Right hindlimb (tissue), 1 donor: ENCODE measurements around the gene KCNIP4.
"Not testable (repeated sequence)": the region's sequence is repeated elsewhere in the genome, so short reads cannot be mapped to it uniquely, and the experiment has no call there.

Experiments
- DNase-seq: peaks from one replicate; pipeline ENCODE4 v3.0.0-alpha.2; 2018

The KCNIP4 gene

DNA sequence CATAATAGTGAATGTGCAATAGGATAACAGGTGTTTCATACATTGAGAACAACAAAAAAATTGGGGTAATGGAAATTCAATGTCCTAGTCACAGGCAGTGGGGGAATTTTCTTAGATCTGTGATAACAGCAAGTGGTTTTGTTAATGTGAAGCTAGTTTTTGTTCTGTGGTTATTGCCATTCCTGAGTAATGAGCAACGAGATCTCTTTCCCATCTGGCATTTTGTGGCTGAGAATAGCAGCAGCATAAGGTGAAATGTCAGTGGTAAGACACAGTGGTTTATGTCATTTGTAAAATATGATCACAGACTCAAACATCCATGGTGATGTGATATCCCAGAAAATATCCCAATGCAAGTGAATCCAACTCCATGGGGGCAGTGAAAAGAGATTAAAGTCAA, 497.5 kb downstream of the KCNIP4 start:
- DNase-seq: no peak

DNA sequence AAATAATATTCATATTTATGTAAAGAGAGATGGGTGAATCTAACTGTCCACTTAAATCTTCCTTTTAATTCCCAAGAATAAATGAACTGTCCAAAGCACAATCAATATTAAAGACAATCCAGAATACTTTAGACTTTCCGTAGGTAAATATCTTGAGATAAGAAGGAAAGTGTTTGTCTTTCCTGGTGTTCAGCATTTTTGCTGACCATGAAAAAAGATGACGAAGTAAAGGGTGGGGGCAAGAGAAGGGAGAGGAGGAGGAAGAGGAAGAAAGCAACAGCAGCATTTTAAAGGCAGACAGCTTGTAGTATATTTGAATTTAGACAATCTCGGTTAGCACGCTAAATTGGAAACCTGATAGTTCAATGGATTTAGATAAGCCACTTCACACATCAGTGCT, 498.2 kb downstream of the KCNIP4 start:
- no peak for DNase-seq

DNA sequence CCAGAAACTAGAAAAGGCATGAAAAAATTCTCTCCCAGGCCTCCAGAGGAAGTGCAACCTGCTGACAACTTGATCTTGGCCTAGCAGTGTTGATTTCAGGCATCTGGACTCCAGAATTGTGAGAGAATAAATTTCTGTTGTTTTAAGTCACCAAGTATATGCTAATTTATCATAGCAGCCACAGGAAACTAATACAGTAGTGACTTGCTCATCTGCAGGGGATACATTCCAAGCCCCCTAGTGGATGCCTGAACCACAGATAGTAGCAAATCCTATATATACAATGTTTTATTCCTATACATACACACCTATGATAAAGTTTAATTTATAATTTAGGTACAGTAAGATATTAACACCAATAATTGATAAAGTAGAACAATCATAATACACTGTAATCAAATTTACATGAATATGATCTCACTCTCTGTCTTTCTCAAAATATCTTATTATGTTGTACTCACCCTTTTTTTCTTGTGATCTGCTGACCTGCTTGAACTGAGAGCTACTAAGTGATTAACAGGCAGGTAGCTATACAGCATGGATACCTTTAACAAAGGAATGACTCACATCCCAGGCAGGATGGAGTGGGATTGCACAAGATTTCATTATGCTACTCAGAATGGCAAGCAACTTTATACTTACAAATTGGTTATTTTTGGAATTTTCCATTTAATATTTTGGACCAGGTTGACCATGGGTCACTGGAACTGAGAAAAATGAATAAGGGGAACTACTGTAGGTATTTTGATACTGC, 501.1 kb downstream of the KCNIP4 start:
- DNase-seq: no peak

DNA sequence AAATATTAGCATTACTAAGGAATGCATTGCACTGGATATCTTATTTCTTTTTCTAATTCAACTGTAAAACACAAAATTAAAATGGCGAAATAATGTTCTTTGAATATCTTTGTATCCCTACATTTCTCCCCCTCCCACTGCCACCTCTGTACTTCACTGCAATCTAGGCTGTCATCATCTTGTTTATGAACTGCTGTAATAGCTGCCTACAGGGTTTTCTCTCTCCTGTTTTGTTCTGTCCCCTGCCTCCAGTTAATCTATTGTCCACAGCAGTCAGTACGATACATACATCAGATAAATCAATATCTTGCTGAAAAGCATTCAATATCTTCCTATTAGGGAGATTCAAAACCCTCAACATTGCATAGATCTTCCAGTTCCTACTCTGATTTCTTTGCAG, 528.4 kb downstream of the KCNIP4 start:
- DNase-seq: no peak

DNA sequence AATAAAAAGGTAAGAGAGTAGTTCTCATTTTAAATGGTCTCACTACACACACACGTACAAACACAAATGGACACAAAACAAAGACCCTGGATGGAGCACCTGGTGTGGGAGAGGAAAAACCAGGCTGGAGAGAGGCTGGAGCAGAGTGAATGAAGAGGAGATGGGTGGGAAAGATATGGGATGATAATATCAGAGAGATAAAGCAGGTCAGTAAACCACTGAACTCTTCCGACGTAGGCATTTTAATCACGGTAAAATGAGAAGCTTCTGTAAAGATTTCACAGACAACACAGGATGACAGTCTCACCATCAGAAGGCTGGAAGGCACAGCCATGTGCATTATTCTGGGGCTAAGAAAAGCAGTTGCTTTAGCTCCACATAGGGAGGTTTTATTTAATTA, 532.8 kb downstream of the KCNIP4 start:
- DNase-seq: no peak

DNA sequence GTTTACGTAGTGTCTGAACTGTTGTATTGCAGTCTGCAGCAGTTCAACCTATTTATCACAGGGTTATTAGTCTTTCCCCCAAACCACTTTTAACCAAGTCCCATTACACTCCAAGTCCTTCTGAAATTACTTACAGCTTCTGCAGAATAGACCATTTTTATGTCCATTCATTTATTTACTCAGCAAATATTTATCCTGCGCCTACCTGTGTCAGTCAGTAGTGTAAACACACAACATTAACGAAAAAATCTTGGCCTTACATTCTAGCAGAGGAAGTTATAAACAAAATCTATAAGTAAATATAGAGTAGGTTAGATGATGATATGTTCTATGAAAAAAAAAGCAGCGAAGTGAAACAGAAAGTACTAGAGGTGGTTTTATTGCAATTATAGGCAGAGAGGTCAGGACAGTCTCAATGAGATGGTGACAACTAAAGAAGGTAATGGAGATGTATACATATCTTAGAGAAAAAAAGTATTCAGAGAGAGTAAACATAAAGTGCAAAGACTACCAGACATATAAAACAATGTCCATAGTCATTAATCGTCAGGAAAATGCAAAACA, 534.7 kb downstream of the KCNIP4 start:
- DNase-seq: no peak

DNA sequence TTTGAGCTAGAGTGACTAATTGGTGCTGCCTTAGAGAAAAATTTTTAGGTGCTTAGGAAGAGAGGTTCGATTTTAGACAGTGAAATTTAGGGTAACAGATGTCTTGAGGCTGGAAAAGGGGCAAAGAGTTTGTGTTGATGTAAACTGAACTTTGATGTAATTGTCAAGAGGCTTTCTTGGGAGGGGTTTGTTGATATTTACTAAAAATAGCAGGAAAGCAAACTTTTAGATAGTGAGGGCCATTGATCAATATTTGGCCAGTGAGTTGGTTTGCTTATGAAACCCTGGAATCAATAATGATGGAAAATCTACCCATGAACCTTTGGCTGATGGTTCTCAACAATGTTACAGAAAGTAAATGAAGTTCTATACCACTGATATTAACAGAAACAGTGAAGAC, 537.5 kb downstream of the KCNIP4 start:
- no peak for DNase-seq

DNA sequence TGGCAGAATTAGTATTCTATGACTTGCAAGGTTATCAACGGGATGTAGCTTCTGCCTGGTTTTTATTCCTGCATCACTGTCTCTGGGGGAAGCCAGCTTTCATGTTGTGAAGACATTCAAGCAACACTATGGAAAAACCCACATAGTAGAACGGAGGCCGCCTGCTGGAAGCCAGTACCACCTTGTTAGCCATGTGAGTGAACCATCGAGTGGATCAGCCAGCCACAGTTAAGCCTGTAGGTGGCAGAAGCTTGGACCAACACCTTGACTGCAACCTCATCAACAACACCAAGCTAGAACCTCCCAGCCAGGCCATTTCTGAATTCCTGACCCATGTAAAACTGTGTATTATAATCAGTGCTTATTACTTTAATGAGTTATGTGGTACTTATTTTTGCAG, 538.2 kb downstream of the KCNIP4 start:
- DNase-seq: no peak

DNA sequence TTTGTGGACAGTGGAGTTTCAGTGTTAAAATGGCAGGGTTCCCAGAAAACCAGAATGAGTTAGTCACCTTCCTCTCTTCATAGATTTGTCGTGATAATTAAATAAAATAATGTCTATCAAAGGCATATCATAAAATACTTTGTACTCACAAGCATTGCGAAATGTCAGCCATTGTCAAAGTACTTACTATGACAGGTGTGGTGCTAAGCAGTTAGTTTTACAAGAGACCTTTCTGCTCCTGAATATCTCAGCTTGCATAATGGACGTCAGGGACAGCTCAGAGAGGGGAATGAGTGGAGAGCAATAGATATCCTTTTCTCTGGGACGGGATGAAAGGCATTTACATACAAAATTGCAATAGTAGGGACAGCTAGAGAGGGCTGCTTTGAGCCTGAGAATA, 560.9 kb downstream of the KCNIP4 start:
- DNase-seq: no peak

DNA sequence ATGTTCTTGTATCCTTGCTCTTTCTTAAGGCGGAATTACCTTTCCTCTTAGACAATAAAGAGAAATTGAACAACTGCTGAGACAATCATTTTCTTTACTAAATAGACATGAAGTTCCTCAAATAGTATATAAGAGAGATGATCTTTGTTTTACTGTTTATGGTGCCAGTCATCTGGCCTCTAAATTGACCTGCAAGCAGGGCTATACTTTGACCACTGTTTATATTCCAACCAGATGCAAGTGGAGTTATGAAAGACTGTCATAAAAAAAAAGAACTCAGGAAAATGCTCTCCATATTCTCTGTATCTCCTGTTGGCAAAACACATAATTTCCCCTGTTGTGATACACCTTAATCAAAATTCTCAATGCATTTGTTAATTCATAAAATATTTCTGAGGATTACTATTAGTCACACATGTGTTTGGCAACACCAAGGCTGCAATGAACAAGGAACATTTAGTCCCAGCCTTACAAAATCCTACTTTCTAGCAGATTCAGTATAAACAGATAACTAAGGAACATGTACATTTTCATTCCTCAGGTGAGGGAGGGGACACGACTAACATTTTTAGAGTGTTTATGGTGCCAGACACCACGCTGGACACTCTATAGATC, 562.3 kb downstream of the KCNIP4 start:
- no peak for DNase-seq

DNA sequence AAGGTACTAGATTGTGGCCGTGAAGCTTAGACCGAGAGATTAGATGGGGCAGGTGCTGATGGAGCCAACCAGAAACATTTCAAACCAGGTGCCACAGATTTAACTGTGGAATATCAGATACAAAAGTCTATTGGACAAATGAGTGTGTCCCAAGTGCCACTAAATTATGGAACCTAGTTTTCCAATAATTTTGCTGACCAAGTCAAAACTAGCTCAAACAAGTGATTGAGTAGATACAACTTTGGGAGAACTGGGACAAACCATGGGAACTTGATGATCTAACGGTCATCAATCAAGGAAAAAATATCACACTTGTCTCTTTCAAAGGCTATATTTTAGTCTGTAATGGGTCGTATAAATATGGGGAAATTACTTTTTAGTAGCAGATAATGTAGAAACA, 562.9 kb downstream of the KCNIP4 start:
- DNase-seq: no peak

DNA sequence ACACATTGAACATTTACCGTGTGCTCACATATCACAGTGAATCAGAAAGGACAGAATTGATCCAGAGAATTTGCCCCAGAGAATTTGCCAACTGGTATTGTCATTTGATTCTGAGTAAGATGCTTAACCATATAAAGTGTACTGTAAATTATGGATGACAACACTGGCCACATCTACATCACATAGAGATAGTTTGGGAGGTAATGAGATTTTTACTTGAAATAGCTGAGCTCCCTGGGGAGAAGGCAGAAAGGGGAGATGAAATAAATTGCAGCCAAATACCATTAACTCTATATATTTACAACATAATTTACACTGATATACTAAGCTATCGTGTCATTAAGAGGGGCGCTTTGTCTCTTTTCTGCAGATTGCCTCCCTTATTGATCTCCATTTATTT, 564.0 kb downstream of the KCNIP4 start:
- DNase-seq: no peak

DNA sequence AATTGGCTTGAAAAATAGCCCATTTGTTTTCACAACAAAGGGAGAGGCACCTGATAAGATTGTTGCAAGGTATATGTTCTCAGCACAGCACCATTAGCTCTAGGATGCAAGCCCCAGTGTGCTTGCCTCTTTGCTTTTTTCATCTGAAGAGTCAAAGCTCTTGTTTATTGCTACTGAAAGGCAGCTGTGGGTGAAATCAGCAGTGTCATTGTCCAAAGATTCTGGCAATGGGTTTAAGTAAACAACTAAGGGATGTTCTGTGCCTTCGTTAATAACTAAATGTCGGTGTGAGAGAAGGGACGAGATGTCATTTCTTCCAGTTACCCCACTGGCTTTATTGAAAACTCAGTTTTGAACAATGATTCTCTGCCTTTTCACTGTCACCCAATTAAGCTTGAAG, 567.7 kb downstream of the KCNIP4 start:
- DNase-seq: no peak

DNA sequence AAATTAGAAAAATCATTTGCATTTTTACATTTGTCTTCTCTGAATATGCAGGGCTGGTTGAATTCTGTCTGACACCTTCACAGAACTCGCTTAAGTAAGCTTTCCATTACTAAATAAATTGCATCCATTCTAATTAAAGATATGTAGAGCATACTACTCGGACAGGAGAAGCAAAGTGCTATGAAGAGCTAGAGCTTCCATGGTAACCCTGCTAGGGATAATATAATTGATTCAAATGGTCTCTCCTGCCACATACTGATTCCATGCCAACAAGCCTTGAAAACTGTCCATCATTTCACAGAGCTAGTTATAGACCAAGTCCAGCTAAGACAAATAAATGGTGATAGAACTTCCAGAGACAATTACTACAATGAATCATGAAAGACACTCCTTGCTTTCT, 571.5 kb downstream of the KCNIP4 start:
- no peak for DNase-seq

DNA sequence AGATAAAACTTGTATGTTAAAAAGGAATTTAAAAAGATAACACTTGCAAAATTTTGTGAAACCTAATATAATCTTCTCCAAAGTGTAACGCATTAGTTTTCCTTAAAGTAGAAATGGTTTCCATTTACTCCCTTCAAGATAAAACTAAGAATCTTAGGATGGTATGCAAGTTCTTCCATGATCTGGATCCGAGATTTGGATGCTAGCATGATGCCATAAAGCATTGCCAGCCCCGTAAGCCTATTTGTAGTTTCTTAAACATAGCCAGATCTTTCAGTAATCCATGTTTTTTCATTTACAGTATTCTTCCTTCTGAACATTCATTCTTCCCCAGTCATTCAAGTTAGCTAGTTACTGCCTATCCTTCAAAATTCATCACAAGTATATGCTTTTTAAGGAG, 572.4 kb downstream of the KCNIP4 start:
- no peak for DNase-seq

DNA sequence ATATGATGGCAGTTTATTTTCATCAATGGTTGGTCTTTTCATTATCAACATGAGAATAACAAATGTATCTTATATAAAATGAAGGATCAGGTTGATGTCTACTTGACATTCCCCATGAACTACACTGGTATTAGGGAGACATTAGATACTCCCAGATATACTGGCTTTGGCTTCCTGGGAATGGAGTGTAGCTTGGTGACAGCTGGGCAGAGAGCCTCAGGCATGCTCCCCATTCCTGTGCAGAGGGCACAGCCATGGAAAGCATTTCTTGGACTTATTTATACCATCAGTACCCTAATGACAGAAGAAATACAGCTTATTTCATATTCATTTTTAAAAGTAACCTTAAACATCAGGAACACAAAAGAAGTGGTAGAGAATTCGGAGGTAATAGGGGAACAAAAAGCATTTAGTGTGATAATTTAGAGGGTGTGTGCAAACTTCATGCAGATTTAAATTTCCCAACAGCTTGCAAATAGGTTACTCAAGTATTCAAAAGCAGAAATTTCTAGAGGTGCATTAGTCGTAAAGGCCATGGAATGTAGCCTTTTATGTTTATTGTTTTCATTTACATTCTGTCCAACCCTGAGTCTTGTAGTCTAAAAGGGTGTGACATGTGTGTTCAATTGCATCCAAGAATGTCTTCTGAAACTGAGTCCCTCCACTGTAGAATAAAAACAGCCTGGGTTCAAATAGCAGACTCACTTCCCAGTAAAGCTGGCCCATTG, 573.8 kb downstream of the KCNIP4 start:
- no peak for DNase-seq

DNA sequence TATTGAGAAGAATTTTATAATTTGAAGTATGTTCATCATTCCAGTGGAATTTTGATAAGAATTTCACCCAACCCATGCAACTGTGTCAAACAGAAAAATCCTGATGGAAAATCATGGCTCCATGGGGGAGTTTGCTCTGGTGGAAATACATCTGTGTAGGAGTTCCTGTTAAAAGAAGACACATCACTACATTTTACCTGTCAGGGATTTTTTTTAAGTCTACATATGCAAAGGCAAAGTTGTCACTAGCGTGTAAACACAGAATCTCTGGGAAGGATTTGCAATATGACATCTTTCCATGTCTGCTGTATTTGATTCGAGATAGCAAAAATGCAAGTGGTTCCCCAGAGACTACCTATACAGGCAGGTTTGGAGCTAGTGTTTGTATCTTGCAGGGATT, 581.0 kb downstream of the KCNIP4 start:
- DNase-seq: no peak

DNA sequence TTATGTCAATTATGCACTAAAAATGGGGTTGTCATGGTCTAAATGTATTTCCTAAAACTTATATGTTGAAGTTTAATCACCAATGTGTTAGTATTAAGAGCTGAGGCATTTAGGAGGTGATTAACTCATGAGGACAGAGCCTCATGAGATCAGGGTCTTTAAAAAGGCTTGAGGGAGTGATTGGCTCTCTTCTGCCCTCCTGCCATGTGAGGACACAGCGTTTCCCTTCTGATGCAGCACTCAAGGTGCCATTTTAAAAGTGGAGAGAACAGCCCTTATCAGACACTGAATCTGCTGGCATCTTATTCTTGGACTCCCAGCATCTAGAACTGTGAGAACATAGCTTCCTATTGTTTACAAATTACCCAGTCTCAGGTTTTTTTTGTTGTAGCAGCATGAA, 581.7 kb downstream of the KCNIP4 start:
- DNase-seq: no peak

DNA sequence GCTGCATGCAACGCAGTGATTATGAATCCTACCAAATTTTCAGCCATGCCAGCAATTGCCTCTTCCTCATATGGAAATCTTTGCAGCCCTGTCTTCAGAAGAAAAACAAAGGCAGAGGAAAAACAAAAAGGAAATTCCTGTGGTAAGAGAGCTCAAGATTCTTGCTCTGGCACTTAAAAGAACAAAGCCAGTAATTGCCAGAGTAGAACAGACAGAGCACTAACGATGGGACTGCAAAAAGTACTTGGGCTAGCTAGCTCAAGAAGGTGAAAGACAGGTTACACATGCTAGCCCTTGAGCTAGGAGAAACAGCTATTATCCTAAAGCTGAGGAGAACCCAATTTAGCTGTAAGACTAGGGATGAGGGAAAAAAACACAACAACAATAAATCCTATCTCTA, 582.3 kb downstream of the KCNIP4 start:
- no peak for DNase-seq

DNA sequence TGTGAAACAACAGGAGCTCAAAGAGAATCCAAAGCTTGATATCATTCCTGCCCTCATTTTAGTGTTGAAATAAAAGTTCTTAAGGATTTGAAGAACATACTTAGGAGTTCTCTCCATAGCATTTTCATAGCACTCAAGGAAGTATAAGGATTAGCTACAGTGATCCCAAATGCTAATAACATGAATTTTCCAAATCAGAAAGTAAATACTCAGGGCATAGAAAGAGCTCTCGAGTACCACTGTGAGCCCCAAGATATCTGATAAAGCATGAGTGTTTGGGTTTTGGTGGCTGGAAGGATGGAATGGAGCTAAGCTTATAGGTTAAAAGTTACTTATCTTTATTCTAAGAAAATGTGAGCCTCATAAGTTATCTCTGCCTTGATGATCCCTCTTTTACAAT, 584.9 kb downstream of the KCNIP4 start:
- no peak for DNase-seq

DNA sequence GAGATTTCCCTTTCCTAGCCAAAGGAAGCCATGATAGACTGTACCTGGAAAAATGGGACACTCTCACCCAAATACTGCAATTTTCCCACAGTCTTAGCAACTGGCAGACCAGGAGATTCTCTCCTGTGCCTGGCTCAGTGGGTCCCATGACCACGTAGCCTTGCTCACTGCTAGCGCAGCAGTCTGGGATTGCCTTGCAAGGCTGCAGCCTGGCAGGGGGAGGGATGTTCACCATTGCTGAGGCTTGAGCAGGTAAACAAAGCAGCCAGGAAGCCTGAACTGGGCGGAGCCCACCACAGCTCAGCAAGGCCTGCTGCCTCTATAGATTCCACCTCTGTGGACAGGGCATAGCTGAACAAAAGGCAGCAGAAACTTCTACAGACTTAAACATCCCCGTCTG, 596.2 kb downstream of the KCNIP4 start:
- DNase-seq: not testable (repeated sequence)

DNA sequence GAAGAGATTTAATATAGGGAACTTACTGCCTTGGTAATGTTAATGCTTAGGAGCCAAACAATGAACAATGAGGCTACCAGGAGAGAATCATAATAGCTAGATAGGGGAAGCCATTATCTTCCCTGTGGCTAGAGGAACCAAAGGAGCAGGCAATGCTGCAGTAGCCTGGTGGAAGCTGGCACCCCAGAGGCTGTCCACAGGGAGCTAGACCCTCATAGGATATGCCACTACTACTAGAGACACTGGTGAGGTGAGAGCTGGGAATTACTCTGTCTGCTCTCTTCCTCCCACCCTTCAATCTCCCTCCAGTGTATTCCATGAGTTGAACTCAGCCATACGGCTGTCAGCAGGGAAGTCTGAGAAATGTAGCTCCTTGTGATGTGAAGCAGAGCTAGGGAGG, 601.4 kb downstream of the KCNIP4 start:
- no peak for DNase-seq

DNA sequence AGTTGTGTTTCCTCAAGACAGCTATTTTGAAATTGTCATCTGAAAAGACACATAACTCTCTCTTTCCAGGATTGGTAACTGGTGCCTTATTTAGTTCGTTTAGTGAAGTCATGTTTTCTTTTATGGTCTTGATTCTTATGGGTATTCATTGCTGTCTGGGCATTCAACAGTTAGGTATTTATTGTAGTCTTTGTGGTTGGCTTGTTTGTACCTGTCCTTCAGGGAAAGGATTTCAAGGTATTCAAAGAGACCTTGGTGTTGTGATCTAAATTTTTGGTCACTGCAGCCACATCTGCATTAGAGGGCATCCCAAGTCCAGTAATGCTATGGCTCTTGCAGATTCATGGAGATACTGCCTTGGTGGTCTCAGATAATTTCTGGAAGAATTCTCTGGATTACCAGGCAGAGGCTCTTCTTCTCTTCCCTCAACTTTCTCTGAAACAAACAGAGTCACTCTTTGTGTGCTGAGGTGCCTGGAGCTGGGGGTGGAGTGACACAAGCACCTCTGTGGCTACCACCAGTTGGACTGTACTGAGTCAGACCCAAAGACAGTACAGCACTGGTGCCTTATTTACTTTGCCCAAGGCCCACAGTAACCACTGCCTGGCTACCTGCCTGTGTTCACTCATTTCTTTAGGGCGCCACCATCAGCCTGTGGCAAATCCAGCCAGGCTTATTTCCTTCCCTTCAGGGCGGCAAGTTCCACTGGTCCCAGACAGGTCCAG, 620.4 kb downstream of the KCNIP4 start:
- DNase-seq: no peak
